ENCODE data around the gene RSPH6A. TPM values are rescaled to one million over a fixed set of nuclear protein-coding genes. Genes with fewer than 3 reads are reported as not detected.

RSPH6A gene
- total RNA-seq, 1 experiment from 2014 or later, result not detected

GRCh38 chr19:45772130-45772840 lies 42.8 kb downstream of the RSPH6A start:
- in situ Hi-C loops (cut with HindIII; ENCODE audit: low pct_unique_long_range_greater_than_20kb, low sequenced_read_pairs), result no loop called here
- no peak for DNase-seq (ENCODE audit: low read depth)

GRCh38 chr19:45771311-45771933 lies 43.7 kb downstream of the RSPH6A start:
- in situ Hi-C loops (cut with HindIII; ENCODE audit: low pct_unique_long_range_greater_than_20kb, low sequenced_read_pairs), result no loop called here
- DNase-seq (ENCODE audit: low read depth), result no peak

GRCh38 chr19:45770192-45771101 lies 44.7 kb downstream of the RSPH6A start:
- DNase-seq (ENCODE audit: low read depth), result peak; percentile 99
- in situ Hi-C loops (cut with HindIII; ENCODE audit: low pct_unique_long_range_greater_than_20kb, low sequenced_read_pairs), result no loop called here

- in situ Hi-C loops (cut with HindIII; ENCODE audit: low pct_unique_long_range_greater_than_20kb, low sequenced_read_pairs), result no loop called here
- no peak for DNase-seq (ENCODE audit: low read depth)
Measured at GRCh38 chr19:45769821-45770191, 45.3 kb downstream of the RSPH6A start.

GRCh38 chr19:45768984-45769782 lies 45.9 kb downstream of the RSPH6A start, which contains the start of gene SIX5:
Gene SIX5, minus strand, starts transcription at chr19:45769252. Its CDS starts 408 bp downstream, at chr19:45768844.
- in situ Hi-C loops (cut with HindIII; ENCODE audit: low pct_unique_long_range_greater_than_20kb, low sequenced_read_pairs), result no loop called here
- DNase-seq (ENCODE audit: low read depth), result peak; percentile 100

GRCh38 chr19:45768655-45768983 lies 46.5 kb downstream of the RSPH6A start:
- in situ Hi-C loops (cut with HindIII; ENCODE audit: low pct_unique_long_range_greater_than_20kb, low sequenced_read_pairs), result no loop called here
- DNase-seq (ENCODE audit: low read depth), result no peak

- in situ Hi-C loops (cut with HindIII; ENCODE audit: low pct_unique_long_range_greater_than_20kb, low sequenced_read_pairs), result no loop called here
- DNase-seq (ENCODE audit: low read depth), result peak; percentile 78
Measured at GRCh38 chr19:45767881-45768654, 47.0 kb downstream of the RSPH6A start.

GRCh38 chr19:45767410-45767880 lies 47.7 kb downstream of the RSPH6A start:
- peak; percentile 80 for DNase-seq (ENCODE audit: low read depth)
- in situ Hi-C loops (cut with HindIII; ENCODE audit: low pct_unique_long_range_greater_than_20kb, low sequenced_read_pairs), result no loop called here

- in situ Hi-C loops (cut with HindIII; ENCODE audit: low pct_unique_long_range_greater_than_20kb, low sequenced_read_pairs), result no loop called here
Measured at GRCh38 chr19:45766869-45767346, 48.2 kb downstream of the RSPH6A start.

GRCh38 chr19:45766296-45766868 lies 48.7 kb downstream of the RSPH6A start:
- DNase-seq (ENCODE audit: low read depth), result no peak
- in situ Hi-C loops (cut with HindIII; ENCODE audit: low pct_unique_long_range_greater_than_20kb, low sequenced_read_pairs), result no loop called here

More at GRCh38 chr19:45766869-45767346, 48.2 kb downstream of the RSPH6A start:
- no peak for DNase-seq (ENCODE audit: low read depth)

- no peak for DNase-seq (ENCODE audit: low read depth)
- in situ Hi-C loops (cut with HindIII; ENCODE audit: low pct_unique_long_range_greater_than_20kb, low sequenced_read_pairs), result no loop called here
Measured at GRCh38 chr19:45765702-45766295, 49.3 kb downstream of the RSPH6A start.

- DNase-seq (ENCODE audit: low read depth), result no peak
- in situ Hi-C loops (cut with HindIII; ENCODE audit: low pct_unique_long_range_greater_than_20kb, low sequenced_read_pairs), result no loop called here
Measured at GRCh38 chr19:45764945-45765701, 50.0 kb downstream of the RSPH6A start.

GRCh38 chr19:45764475-45764874 lies 50.6 kb downstream of the RSPH6A start:
- DNase-seq (ENCODE audit: low read depth), result no peak
- in situ Hi-C loops (cut with HindIII; ENCODE audit: low pct_unique_long_range_greater_than_20kb, low sequenced_read_pairs), result no loop called here

- in situ Hi-C loops (cut with HindIII; ENCODE audit: low pct_unique_long_range_greater_than_20kb, low sequenced_read_pairs), result no loop called here
- no peak for DNase-seq (ENCODE audit: low read depth)
Measured at GRCh38 chr19:45763691-45764294, 51.3 kb downstream of the RSPH6A start.

GRCh38 chr19:45762870-45763631 lies 52.1 kb downstream of the RSPH6A start:
- in situ Hi-C loops (cut with HindIII; ENCODE audit: low pct_unique_long_range_greater_than_20kb, low sequenced_read_pairs), result no loop called here
- no peak for DNase-seq (ENCODE audit: low read depth)
